Measurements from ENCODE around the gene ZFP1. TPM values are rescaled to one million over a fixed set of nuclear protein-coding genes. Genes with fewer than 3 reads are reported as not detected.

Gene ZFP1
- total RNA-seq, 1 experiment from 2014 or later: 9.7 TPM

DNA sequence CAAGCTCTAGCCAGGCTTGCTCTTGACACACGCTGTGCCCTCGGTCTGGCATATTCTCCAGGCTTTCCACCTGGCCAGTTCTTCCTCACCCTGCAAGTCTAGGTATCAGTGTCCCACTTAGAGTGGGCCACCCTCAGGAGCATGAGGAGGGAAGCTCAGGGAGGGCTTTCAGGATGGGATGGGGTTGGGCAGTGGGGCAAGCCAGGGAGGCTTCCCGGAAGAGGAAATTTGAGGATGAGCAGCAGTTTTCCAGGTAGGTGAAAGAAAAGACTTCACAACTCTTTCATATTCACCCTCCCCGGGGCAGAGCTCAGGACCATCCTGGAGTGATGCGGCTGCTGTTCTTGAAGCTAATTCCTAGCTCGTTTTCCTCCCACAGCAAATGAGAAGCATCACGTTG lies 17.2 kb upstream of the ZFP1 start (continued):
- TF ChIP-seq ARID4B (CRISPR knock-in tag; IDR thresholded peaks at IDR 0.05; ENCODE audit: borderline replicate concordance): no peak
- TF ChIP-seq, protein P1, sequence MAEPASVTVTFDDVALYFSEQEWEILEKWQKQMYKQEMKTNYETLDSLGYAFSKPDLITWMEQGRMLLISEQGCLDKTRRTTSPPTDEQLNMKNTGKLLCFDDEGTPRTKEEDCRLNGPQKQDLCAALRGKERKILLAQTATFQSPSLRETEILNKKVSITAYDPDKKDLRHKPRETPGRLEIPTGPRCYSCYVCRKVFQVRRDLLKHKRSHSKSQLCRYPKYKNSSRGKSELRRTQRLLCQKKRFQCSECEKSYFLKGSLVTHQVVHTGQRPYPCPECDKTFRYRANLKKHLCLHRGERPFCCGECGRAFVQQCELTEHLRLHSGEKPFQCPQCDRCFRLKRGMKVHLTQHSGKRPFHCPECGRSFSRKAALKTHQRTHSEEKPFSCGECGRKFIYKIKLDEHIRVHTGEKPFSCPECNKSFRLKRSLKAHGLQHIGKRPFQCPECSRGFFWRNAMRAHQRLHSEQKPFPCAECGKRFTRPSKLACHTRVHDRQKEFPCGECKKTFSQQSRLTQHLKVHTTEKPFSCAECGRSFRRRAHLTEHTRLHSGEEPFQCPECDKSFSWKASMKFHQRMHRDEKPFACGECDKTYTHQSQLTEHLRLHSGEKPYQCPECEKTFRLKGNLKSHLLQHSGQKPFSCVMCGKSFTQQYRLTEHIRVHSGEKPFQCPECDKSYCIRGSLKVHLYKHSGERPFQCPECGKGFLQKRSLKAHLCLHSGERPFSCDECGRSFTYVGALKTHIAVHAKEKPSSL (CRISPR knock-in tag; conservative IDR thresholded peaks at IDR 0.05): no peak
- TF ChIP-seq, protein P2, sequence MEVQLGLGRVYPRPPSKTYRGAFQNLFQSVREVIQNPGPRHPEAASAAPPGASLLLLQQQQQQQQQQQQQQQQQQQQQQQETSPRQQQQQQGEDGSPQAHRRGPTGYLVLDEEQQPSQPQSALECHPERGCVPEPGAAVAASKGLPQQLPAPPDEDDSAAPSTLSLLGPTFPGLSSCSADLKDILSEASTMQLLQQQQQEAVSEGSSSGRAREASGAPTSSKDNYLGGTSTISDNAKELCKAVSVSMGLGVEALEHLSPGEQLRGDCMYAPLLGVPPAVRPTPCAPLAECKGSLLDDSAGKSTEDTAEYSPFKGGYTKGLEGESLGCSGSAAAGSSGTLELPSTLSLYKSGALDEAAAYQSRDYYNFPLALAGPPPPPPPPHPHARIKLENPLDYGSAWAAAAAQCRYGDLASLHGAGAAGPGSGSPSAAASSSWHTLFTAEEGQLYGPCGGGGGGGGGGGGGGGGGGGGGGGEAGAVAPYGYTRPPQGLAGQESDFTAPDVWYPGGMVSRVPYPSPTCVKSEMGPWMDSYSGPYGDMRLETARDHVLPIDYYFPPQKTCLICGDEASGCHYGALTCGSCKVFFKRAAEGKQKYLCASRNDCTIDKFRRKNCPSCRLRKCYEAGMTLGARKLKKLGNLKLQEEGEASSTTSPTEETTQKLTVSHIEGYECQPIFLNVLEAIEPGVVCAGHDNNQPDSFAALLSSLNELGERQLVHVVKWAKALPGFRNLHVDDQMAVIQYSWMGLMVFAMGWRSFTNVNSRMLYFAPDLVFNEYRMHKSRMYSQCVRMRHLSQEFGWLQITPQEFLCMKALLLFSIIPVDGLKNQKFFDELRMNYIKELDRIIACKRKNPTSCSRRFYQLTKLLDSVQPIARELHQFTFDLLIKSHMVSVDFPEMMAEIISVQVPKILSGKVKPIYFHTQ (CRISPR knock-in tag; IDR thresholded peaks at IDR 0.05): no peak
- no peak for TF ChIP-seq ZNF121 (CRISPR knock-in tag; IDR thresholded peaks at IDR 0.05)
- TF ChIP-seq ATF1 (CRISPR knock-in tag; IDR thresholded peaks at IDR 0.05): no peak
- TF ChIP-seq SMAD4 (CRISPR knock-in tag; IDR thresholded peaks at IDR 0.05): no peak
- TF ChIP-seq NFYB (CRISPR knock-in tag; conservative IDR thresholded peaks at IDR 0.05; ENCODE audit: low read depth): no peak
- TF ChIP-seq, protein P3, sequence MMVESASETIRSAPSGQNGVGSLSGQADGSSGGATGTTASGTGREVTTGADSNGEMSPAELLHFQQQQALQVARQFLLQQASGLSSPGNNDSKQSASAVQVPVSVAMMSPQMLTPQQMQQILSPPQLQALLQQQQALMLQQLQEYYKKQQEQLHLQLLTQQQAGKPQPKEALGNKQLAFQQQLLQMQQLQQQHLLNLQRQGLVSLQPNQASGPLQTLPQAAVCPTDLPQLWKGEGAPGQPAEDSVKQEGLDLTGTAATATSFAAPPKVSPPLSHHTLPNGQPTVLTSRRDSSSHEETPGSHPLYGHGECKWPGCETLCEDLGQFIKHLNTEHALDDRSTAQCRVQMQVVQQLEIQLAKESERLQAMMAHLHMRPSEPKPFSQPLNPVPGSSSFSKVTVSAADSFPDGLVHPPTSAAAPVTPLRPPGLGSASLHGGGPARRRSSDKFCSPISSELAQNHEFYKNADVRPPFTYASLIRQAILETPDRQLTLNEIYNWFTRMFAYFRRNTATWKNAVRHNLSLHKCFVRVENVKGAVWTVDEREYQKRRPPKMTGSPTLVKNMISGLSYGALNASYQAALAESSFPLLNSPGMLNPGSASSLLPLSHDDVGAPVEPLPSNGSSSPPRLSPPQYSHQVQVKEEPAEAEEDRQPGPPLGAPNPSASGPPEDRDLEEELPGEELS (CRISPR knock-in tag; IDR thresholded peaks at IDR 0.05): no peak

DNA sequence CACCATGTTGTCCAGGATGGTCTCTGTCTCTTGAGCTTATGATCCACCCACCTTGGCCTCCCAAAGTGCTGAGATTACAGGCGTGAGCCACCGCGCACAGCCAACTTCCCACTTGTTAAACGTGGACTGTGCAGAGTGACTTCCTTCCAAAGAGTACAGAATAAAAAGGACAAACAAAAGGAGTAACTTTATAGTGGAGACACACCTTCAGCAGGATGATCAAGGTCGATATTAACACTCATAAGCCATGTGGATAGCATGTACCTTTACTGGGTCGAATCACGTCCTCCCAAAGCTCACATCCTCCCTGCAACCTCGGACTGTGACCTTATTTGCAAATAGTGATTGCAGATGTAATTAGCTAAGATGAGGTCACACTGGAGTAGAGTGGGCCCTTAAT lies 10.1 kb upstream of the ZFP1 start:
- no peak for TF ChIP-seq E2F5 (CRISPR knock-in tag; IDR thresholded peaks at IDR 0.05)
- no peak for TF ChIP-seq ESRRA (CRISPR knock-in tag; IDR thresholded peaks at IDR 0.05; ENCODE audit: borderline replicate concordance)
- TF ChIP-seq ETV6 (CRISPR knock-in tag; IDR thresholded peaks at IDR 0.05): no peak
- TF ChIP-seq, protein P4, sequence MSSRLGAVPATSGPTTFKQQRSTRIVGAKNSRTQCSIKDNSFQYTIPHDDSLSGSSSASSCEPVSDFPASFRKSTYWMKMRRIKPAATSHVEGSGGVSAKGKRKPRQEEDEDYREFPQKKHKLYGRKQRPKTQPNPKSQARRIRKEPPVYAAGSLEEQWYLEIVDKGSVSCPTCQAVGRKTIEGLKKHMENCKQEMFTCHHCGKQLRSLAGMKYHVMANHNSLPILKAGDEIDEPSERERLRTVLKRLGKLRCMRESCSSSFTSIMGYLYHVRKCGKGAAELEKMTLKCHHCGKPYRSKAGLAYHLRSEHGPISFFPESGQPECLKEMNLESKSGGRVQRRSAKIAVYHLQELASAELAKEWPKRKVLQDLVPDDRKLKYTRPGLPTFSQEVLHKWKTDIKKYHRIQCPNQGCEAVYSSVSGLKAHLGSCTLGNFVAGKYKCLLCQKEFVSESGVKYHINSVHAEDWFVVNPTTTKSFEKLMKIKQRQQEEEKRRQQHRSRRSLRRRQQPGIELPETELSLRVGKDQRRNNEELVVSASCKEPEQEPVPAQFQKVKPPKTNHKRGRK (CRISPR knock-in tag; IDR thresholded peaks at IDR 0.05; ENCODE audit: borderline replicate concordance): no peak
- Mint-ChIP-seq H3K4me3 (no peak overlapping the region), H3K9me3 (no peaks in the 10 kb centered on the region), H3K27ac (no peak overlapping the region), H3K36me3 (no peaks in the 10 kb centered on the region), H3K27me3 (ENCODE audit: low read depth) (no peaks in the 10 kb centered on the region), H3K4me1 (peaks cover 9% of the 10 kb centered on the region)
- CTCF ChIA-PET: interaction anchor here (0.6 kb wide), 1 partner anchor 79 kb away, joined by 3 read pairs; no protein-coding TSS in a partner anchor
- DNase-seq (ENCODE audit: low spot score) (no peak), ATAC-seq (no peak)
- POLR2A ChIA-PET: no interaction called here
